COLO829 (cell line): ENCODE results near the gene GHRH.

Experiments
- DNase-seq: peaks from one replicate; pipeline ENCODE4 v3.0.0; 2012; ENCODE audit warnings: low spot score

GHRH gene

GRCh38 chr20:37205130-37205529 is 56.5 kb downstream of the GHRH start:
- DNase-seq = no peak

GRCh38 chr20:37204056-37204455 is 57.6 kb downstream of the GHRH start:
- DNase-seq = no peak

- peak; percentile 97 for DNase-seq
Measured at GRCh38 chr20:37202267-37202943, 59.2 kb downstream of the GHRH start.

- no peak for DNase-seq
Measured at GRCh38 chr20:37201827-37202162, 59.8 kb downstream of the GHRH start.
